MM.1S (cell line): ENCODE measurements around the gene RYR2.

Experiments
- DNase-seq: peaks from one replicate; pipeline ENCODE4 v3.0.0-alpha.2; 2015
- H2AFZ ChIP-seq: fragments of 300-600 bp; sonication (generic); 2 replicates; pipeline ENCODE4 v1.6.0; 2016; ENCODE audit warnings: antibody characterized with exemption, low read length
- H3F3A ChIP-seq: fragments of 300-600 bp; sonication (generic); 2 replicates; pipeline ENCODE4 v1.6.1; 2016; ENCODE audit warnings: mild to moderate bottlenecking, antibody characterized with exemption, low read length, moderate library complexity, mixed read lengths; ENCODE audit not compliant: insufficient read depth
- H3K27ac ChIP-seq: fragments of 300-600 bp; sonication (generic); 2 replicates; pipeline ENCODE4 v1.5.1; 2016; ENCODE audit warnings: mild to moderate bottlenecking, low read length
- H3K27me3 ChIP-seq: fragments of 300-600 bp; sonication (generic); replicated peaks from 2 replicates; pipeline ENCODE4 v1.6.0; 2016; ENCODE audit warnings: low read length; ENCODE audit not compliant: insufficient read depth
- H3K36me3 ChIP-seq: fragments of 300-600 bp; sonication (generic); replicated peaks from 2 replicates; pipeline ENCODE4 v1.6.1; 2016; ENCODE audit warnings: mild to moderate bottlenecking, low read length, mixed read lengths; ENCODE audit not compliant: insufficient read depth
- H3K4me1 ChIP-seq: fragments of 300-600 bp; sonication (generic); 2 replicates; pipeline ENCODE4 v1.6.1; 2016; ENCODE audit warnings: low read length, mixed read lengths
- H3K4me2 ChIP-seq: fragments of 300-600 bp; sonication (generic); 2 replicates; pipeline ENCODE4 v1.6.0; 2016; ENCODE audit warnings: low read depth, low read length
- H3K4me3 ChIP-seq: fragments of 300-600 bp; sonication (generic); 2 replicates; pipeline ENCODE4 v1.5.1; 2016; ENCODE audit warnings: low read length, mixed read lengths
- H3K79me2 ChIP-seq: fragments of 300-600 bp; sonication (generic); 2 replicates; pipeline ENCODE4 v1.6.1; 2016; ENCODE audit warnings: mixed run types, low read length, mixed read lengths
- H3K9ac ChIP-seq: fragments of 300-600 bp; sonication (generic); 2 replicates; pipeline ENCODE4 v1.6.1; 2016; ENCODE audit warnings: low read length, mixed read lengths
- H3K9me2 ChIP-seq: fragments of 300-600 bp; sonication (generic); replicated peaks from 2 replicates; pipeline ENCODE4 v1.6.1; 2016; ENCODE audit warnings: mild to moderate bottlenecking, low read length, mixed read lengths; ENCODE audit not compliant: insufficient read depth
- H3K9me3 ChIP-seq: fragments of 300-600 bp; sonication (generic); replicated peaks from 2 replicates; pipeline ENCODE4 v1.6.1; 2016; ENCODE audit warnings: mild to moderate bottlenecking, low read length, mixed read lengths; ENCODE audit not compliant: insufficient read depth
- H4K20me1 ChIP-seq: fragments of 300-600 bp; sonication (generic); 2 replicates; pipeline ENCODE4 v1.6.1; 2016; ENCODE audit warnings: mild to moderate bottlenecking, low read length, moderate library complexity, mixed read lengths; ENCODE audit not compliant: insufficient read depth
- CTCF ChIP-seq: fragments of 300-600 bp; sonication (generic); IDR thresholded peaks from 2 replicates; pipeline ENCODE4 v1.5.1; 2016; ENCODE audit warnings: antibody characterized with exemption, low read length, mixed read lengths
- EZH2 ChIP-seq: fragments of 300-600 bp; sonication (generic); optimal IDR thresholded peaks from 2 replicates; pipeline ENCODE3; 2017; ENCODE audit warnings: low read depth, mild to moderate bottlenecking, antibody characterized with exemption, low read length, mixed read lengths
- EZH2phosphoT487 ChIP-seq: fragments of 300-600 bp; sonication (generic); IDR thresholded peaks from 2 replicates; pipeline ENCODE4 v1.6.1; 2018; ENCODE audit warnings: antibody characterized with exemption, low read length

RYR2 gene

GRCh38 chr1:237041795-237042525, at the start of gene RYR2:
Gene RYR2 (plus strand): TSS chr1:237042184. CDS start chr1:237042522, 338 bp downstream.
- H3K9me3 ChIP-seq: no peaks in the 10 kb centered on the region
- H3K9ac ChIP-seq: no peak within 1 kb of the TSS
- H3K27me3 ChIP-seq: no peaks in the 10 kb centered on the region
- no peak for DNase-seq
- no peak within 1 kb of the TSS for H2AFZ ChIP-seq
- no peaks in the 10 kb centered on the region for H3K9me2 ChIP-seq
- no peak within 1 kb of the TSS for H3K4me2 ChIP-seq
- H3K4me3 ChIP-seq: no peak within 1 kb of the TSS
- no peaks in the 10 kb centered on the region for H3K79me2 ChIP-seq
- H3K4me1 ChIP-seq: no peaks in the 10 kb centered on the region
- no peak within 1 kb of the TSS for H3K27ac ChIP-seq
- H4K20me1 ChIP-seq: no peaks in the 10 kb centered on the region
- no peak for TF ChIP-seq CTCF
- no peak for TF ChIP-seq EZH2
- TF ChIP-seq EZH2phosphoT487: no peak
- H3K36me3 ChIP-seq: no peaks in the 10 kb centered on the region
- no peaks in the 10 kb centered on the region for H3F3A ChIP-seq

DNA sequence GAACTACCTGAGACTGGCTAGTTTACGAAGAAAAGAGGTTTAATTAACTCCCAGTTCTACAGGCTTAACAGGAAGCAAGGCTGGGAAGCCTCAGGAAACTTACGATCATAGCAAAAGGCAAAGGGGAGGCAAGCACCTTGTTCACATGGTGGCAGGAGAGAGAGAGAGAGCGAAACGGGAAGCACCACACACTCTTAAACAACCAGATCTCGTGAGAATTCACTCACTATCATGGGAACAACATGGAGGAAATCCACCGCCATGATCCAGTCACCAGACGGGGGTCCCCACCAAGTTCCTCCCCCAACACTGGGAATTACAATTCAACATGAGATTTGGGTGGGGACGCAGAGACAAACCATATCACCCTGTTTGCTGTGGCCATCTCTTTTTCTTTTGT, 49.5 kb upstream of the RYR2 start:
- H3K9ac ChIP-seq: no peak overlapping the region
- no peak for TF ChIP-seq EZH2
- no peak for TF ChIP-seq CTCF
- no peak for TF ChIP-seq EZH2phosphoT487
- no peak overlapping the region for H3K4me2 ChIP-seq
- H2AFZ ChIP-seq: no peak overlapping the region
- H3K9me2 ChIP-seq: no peaks in the 10 kb centered on the region
- no peaks in the 10 kb centered on the region for H3F3A ChIP-seq
- no peaks in the 10 kb centered on the region for H3K79me2 ChIP-seq
- no peak overlapping the region for H3K4me3 ChIP-seq
- H3K27me3 ChIP-seq: no peaks in the 10 kb centered on the region
- H3K9me3 ChIP-seq: no peaks in the 10 kb centered on the region
- H4K20me1 ChIP-seq: no peaks in the 10 kb centered on the region
- H3K27ac ChIP-seq: no peak overlapping the region
- no peak for DNase-seq
- no peaks in the 10 kb centered on the region; the same call in 1 of the 2 replicates for H3K36me3 ChIP-seq
- H3K4me1 ChIP-seq: no peaks in the 10 kb centered on the region

- H3K4me1 ChIP-seq: no peaks in the 10 kb centered on the region
- H3K27ac ChIP-seq: no peak overlapping the region
- H3K9me3 ChIP-seq: no peaks in the 10 kb centered on the region
- H4K20me1 ChIP-seq: no peaks in the 10 kb centered on the region
- H2AFZ ChIP-seq: no peak overlapping the region
- no peak overlapping the region for H3K9ac ChIP-seq
- no peak overlapping the region for H3K4me2 ChIP-seq
- no peaks in the 10 kb centered on the region for H3K79me2 ChIP-seq
- H3K9me2 ChIP-seq: no peaks in the 10 kb centered on the region
- no peaks in the 10 kb centered on the region for H3K36me3 ChIP-seq
- DNase-seq: no peak
- no peaks in the 10 kb centered on the region for H3K27me3 ChIP-seq
- no peak overlapping the region for H3K4me3 ChIP-seq
- H3F3A ChIP-seq: no peaks in the 10 kb centered on the region
- TF ChIP-seq EZH2phosphoT487: no peak
- no peak for TF ChIP-seq CTCF
- no peak for TF ChIP-seq EZH2
Observed at GRCh38 chr1:236994450-236994849, 47.5 kb upstream of the RYR2 start.
